H1 (cell line): Measurements from ENCODE around the gene ALK. TPM values are rescaled to one million over a fixed set of nuclear protein-coding genes. Genes with fewer than 3 reads are reported as not detected.

ENCODE experiments used
- CTCF ChIA-PET: fragments of 300-600 bp; sonication (Branson Sonifier 250); formaldehyde crosslinking; loops from one replicate; lab custom pipeline; 2021; ENCODE audit not compliant: partially characterized antibody; lab: Charles Lee
- POLR2A ChIA-PET: fragments of 300-600 bp; sonication (Branson Sonifier 250); formaldehyde crosslinking; loops from one replicate; lab custom pipeline; 2021; ENCODE audit warnings: inconsistent platforms; ENCODE audit not compliant: partially characterized antibody; lab: Charles Lee
- DNase-seq, 2 experiments: peaks; one replicate each; pipeline versions ENCODE4 v3.0.0 to v3.0.0-alpha.2; 2010 to 2022; ENCODE audit warnings: low spot score in 2 of 2, low read depth in 1 of 2, mixed read lengths in 1 of 2
- FAIRE-seq: peaks from 2 replicates; lab custom pipeline; 2011; peaks lifted over from hg19 to GRCh38; lab: Jason Lieb, UNC
- H2AFZ ChIP-seq: 2 replicates; pipeline ENCODE4 v1.8.1; 2012; ENCODE audit warnings: low read length, inconsistent platforms
- H2AK5ac ChIP-seq: 2 replicates; pipeline ENCODE4 v1.6.1; 2013; ENCODE audit warnings: low read depth, low read length
- H2BK120ac ChIP-seq: replicated peaks from 2 replicates; pipeline ENCODE3; 2013; ENCODE audit warnings: low read depth, low read length, inconsistent platforms
- H2BK12ac ChIP-seq: 2 replicates; pipeline ENCODE4 v1.6.1; 2013; ENCODE audit warnings: low read depth, low read length
- H2BK15ac ChIP-seq: 2 replicates; pipeline ENCODE4 v1.6.1; 2013; ENCODE audit warnings: low read length
- H2BK20ac ChIP-seq: 2 replicates; pipeline ENCODE4 v1.6.1; 2013; ENCODE audit warnings: low read length
- H2BK5ac ChIP-seq: 2 replicates; pipeline ENCODE4 v1.6.1; 2013; ENCODE audit warnings: low read depth, low read length
- H3K14ac ChIP-seq: 2 replicates; pipeline ENCODE4 v1.6.1; 2013; ENCODE audit warnings: inconsistent platforms; ENCODE audit not compliant: insufficient read length
- H3K18ac ChIP-seq: 2 replicates; pipeline ENCODE4 v1.6.1; 2013; ENCODE audit warnings: low read length; ENCODE audit errors: extremely low read depth
- H3K23ac ChIP-seq: 2 replicates; pipeline ENCODE4 v1.6.1; 2013; ENCODE audit warnings: inconsistent platforms; ENCODE audit not compliant: insufficient read length
- H3K23me2 ChIP-seq: 2 replicates; pipeline ENCODE4 v1.6.1; 2013; ENCODE audit warnings: low read depth, low read length
- H3K27ac ChIP-seq: 2 replicates; pipeline ENCODE4 v1.6.1; 2011; ENCODE audit warnings: low read depth, low read length, inconsistent platforms
- H3K27me3 ChIP-seq, 4 experiments: replicated peaks in 1 of 4; 1 replicate in 1 of 4; 2 replicates in 3 of 4; pipeline versions ENCODE4 v1.6.1 to v1.8.1; 2011 to 2013; ENCODE audit warnings: low read length in 3 of 4, mild to moderate bottlenecking in 3 of 4, inconsistent platforms in 2 of 4, mixed read lengths in 2 of 4, moderate library complexity in 1 of 4; ENCODE audit not compliant: control insufficient read depth in 3 of 4, insufficient read depth in 3 of 4; ENCODE audit errors: extremely low read depth in 1 of 4
- H3K36me3 ChIP-seq, 4 experiments: 2 replicates each; pipeline versions ENCODE4 v1.6.1 to v1.8.1; 2011 to 2013; ENCODE audit warnings: mild to moderate bottlenecking in 4 of 4, low read length in 3 of 4, moderate library complexity in 2 of 4, control low read depth in 1 of 4, inconsistent platforms in 1 of 4; ENCODE audit not compliant: insufficient read depth in 4 of 4, control insufficient read depth in 2 of 4
- H3K4ac ChIP-seq: replicated peaks from 2 replicates; pipeline ENCODE3; 2013; ENCODE audit warnings: low read length, low read depth, mixed read lengths, inconsistent platforms; ENCODE audit not compliant: insufficient read length
- H3K4me1 ChIP-seq, 4 experiments: replicated peaks in 1 of 4; 1 replicate in 1 of 4; 2 replicates in 3 of 4; pipeline versions ENCODE4 v1.6.1 to v1.8.1; 2011 to 2013; ENCODE audit warnings: low read length in 3 of 4, inconsistent platforms in 2 of 4, mixed read lengths in 1 of 4; ENCODE audit not compliant: insufficient read depth in 4 of 4, control insufficient read depth in 3 of 4
- H3K4me2 ChIP-seq, 2 experiments: 2 replicates each; pipeline versions ENCODE4 v1.6.1 to v1.8.1; 2011 to 2013; ENCODE audit warnings: low read depth in 2 of 2, low read length in 2 of 2, control low read depth in 1 of 2, inconsistent platforms in 1 of 2, mild to moderate bottlenecking in 1 of 2; ENCODE audit not compliant: insufficient read depth in 1 of 2
- H3K4me3 ChIP-seq, 4 experiments: fragments of 200-600, 300-600 bp in 1 of 4; sonication (generic), shearing (Covaris generic), sonication (Bioruptor Twin) in 1 of 4; 2 replicates each; pipeline versions ENCODE4 v1.5.1 to v1.8.1; 2011 to 2016; ENCODE audit warnings: low read length in 4 of 4, low read depth in 3 of 4, control low read depth in 2 of 4, inconsistent platforms in 2 of 4, mild to moderate bottlenecking in 2 of 4, mixed read lengths in 1 of 4, moderate library complexity in 1 of 4; ENCODE audit not compliant: insufficient read depth in 2 of 4; ENCODE audit errors: extremely low read depth in 1 of 4
- H3K56ac ChIP-seq: replicated peaks from 2 replicates; pipeline ENCODE3; 2013; ENCODE audit warnings: low read depth, mild to moderate bottlenecking, mixed read lengths, low read length, inconsistent platforms; ENCODE audit not compliant: insufficient read length
- H3K79me1 ChIP-seq: 2 replicates; pipeline ENCODE4 v1.6.1; 2013; ENCODE audit warnings: low read depth, low read length, control low read depth
- H3K79me2 ChIP-seq, 2 experiments: 2 replicates each; pipeline versions ENCODE4 v1.6.1 to v1.8.1; 2012 to 2013; ENCODE audit warnings: low read length in 2 of 2, mild to moderate bottlenecking in 2 of 2, inconsistent platforms in 1 of 2; ENCODE audit not compliant: insufficient read depth in 2 of 2, control insufficient read depth in 1 of 2
- H3K9ac ChIP-seq, 4 experiments: replicated peaks in 1 of 4; 1 replicate in 1 of 4; 2 replicates in 3 of 4; pipeline versions ENCODE4 v1.6.1 to v1.8.1; 2011 to 2013; ENCODE audit warnings: low read depth in 3 of 4, low read length in 3 of 4, control low read depth in 2 of 4, mild to moderate bottlenecking in 2 of 4, moderate library complexity in 2 of 4, inconsistent platforms in 1 of 4; ENCODE audit errors: extremely low read depth in 1 of 4
- H3K9me3 ChIP-seq, 2 experiments: 2 replicates each; pipeline versions ENCODE4 v1.6.1 to v1.8.1; 2012 to 2013; ENCODE audit warnings: mild to moderate bottlenecking in 2 of 2, moderate library complexity in 2 of 2, control low read depth in 1 of 2, inconsistent platforms in 1 of 2, low read depth in 1 of 2, low read length in 1 of 2, mixed read lengths in 1 of 2; ENCODE audit not compliant: insufficient read depth in 2 of 2
- H4K20me1 ChIP-seq, 2 experiments: replicated peaks in 1 of 2; 2 replicates each; pipeline versions ENCODE3 to v1.8.1; 2011 to 2013; ENCODE audit warnings: inconsistent platforms in 2 of 2, low read length in 2 of 2, mild to moderate bottlenecking in 1 of 2; ENCODE audit not compliant: insufficient read depth in 2 of 2, control insufficient read depth in 1 of 2
- H4K5ac ChIP-seq: 2 replicates; pipeline ENCODE4 v1.6.1; 2013; ENCODE audit warnings: low read length, low read depth, mixed read lengths, inconsistent platforms; ENCODE audit not compliant: insufficient read length
- H4K8ac ChIP-seq: 2 replicates; pipeline ENCODE4 v1.8.0; 2013; ENCODE audit warnings: mild to moderate bottlenecking, moderate library complexity, low read length, inconsistent platforms; ENCODE audit not compliant: insufficient read depth; ENCODE audit errors: extremely low read depth
- H4K91ac ChIP-seq: replicated peaks from 2 replicates; pipeline ENCODE3; 2013; ENCODE audit warnings: low read length, mixed read lengths, inconsistent platforms; ENCODE audit not compliant: insufficient read length
- CTCF ChIP-seq, 3 experiments: IDR thresholded peaks; 1 replicate in 2 of 3; 2 replicates in 1 of 3; pipeline versions ENCODE4 v1.5.1 to v1.6.1; 2011; ENCODE audit warnings: low read length in 3 of 3, mild to moderate bottlenecking in 3 of 3, inconsistent platforms in 2 of 3, low read depth in 1 of 3, moderate library complexity in 1 of 3; ENCODE audit not compliant: insufficient read depth in 1 of 3; ENCODE audit errors: control extremely low read depth in 1 of 3
- POLR2AphosphoS5 ChIP-seq: IDR thresholded peaks from 2 replicates; pipeline ENCODE4 v1.6.1; 2011; ENCODE audit warnings: low read depth, low read length
- RAD21 ChIP-seq, 2 experiments: IDR thresholded peaks in 1 of 2; conservative IDR thresholded peaks in 1 of 2; 2 replicates each; pipeline ENCODE4 v1.6.1; 2011; ENCODE audit warnings: low read depth in 2 of 2, low read length in 2 of 2, improper control_type of control experiment in 1 of 2, inconsistent platforms in 1 of 2, mild to moderate bottlenecking in 1 of 2, moderate library complexity in 1 of 2
- SP4 ChIP-seq: IDR thresholded peaks from 2 replicates; pipeline ENCODE4 v1.6.1; 2012; ENCODE audit warnings: low read length, inconsistent platforms
- ZNF274 ChIP-seq: IDR thresholded peaks from 2 replicates; pipeline ENCODE4 v1.7.0; 2012; ENCODE audit warnings: low read length, borderline replicate concordance; ENCODE audit errors: extremely low read depth
- WGBS, 2 experiments: shearing (Covaris generic) in 1 of 2; methylation state at CpG; one replicate each; pipeline versions ENCODE4 v1.1.6 to v1.1.7; 2013 to 2015; ENCODE audit warnings: low lambda C conversion rate in 2 of 2, mixed read lengths in 2 of 2, inconsistent platforms in 1 of 2, low coverage in 1 of 2, missing lambda C conversion rate in 1 of 2; ENCODE audit not compliant: insufficient replicate concordance in 2 of 2, insufficient coverage in 1 of 2, insufficient read length in 1 of 2; ENCODE audit errors: extremely low coverage in 1 of 2, missing lambda C conversion rate in 1 of 2; 5-methylcytosine and 5-hydroxymethylcytosine counted together
- polyA plus RNA-seq, 7 experiments: library from polyadenylated mRNA; depleted of rRNA in 3 of 7; stranded (reverse) in 5 of 7; unstranded in 2 of 7; fragments of >200 nt in 5 of 7; fragments of 200-250 nt in 2 of 7; gene quantifications; 1 replicate in 5 of 7; 2 replicates in 1 of 7; 4 replicates in 1 of 7; pipeline versions ENCODE4 v1.2.1 to v1.2.3, GENCODE V29; 2011 to 2013; ENCODE audit warnings: missing spikeins in 2 of 7, mixed read lengths in 2 of 7
- total RNA-seq: library from RNA; stranded (reverse); fragmentation: NEBNext Ultra II Directional; extraction: Animal tissue kit (Norgen Biotek cat#: 25700); gene quantifications from 2 replicates; pipeline ENCODE4 v1.2.1, GENCODE V29; 2021
- TF ChIP-seq, protein P1 (sequence below): IDR thresholded peaks from 2 replicates; pipeline ENCODE4 v1.6.1; 2012; ENCODE audit warnings: inconsistent platforms

The ALK gene
- total and polyA plus RNA-seq, 2 of the 8 experiments (the other 6 are each of a cell fraction or from before 2014, with no cell fraction given): 0.02 to 0.09 TPM

- H2BK12ac ChIP-seq: no peak overlapping the region
- H4K91ac ChIP-seq: no peak overlapping the region
- H2BK15ac ChIP-seq: no peak overlapping the region
- FAIRE-seq (no peak), DNase-seq (no peak)
- H3K23ac ChIP-seq: no peak overlapping the region
- no peak overlapping the region for H4K8ac ChIP-seq
- no peaks in the 10 kb centered on the region for H3K79me1 ChIP-seq
- H3K27ac ChIP-seq: no peak overlapping the region
- 90% methylated on average over 15 of the region's 15 CpGs; no CpG with 5 or more reads in 1 of the 2 experiments for WGBS, 2 experiments
- H3K79me2 ChIP-seq: no peaks in the 10 kb centered on the region
- 0 out of 7 replicates have a peak overlapping the region, but pooled peaks of 1 of the 4 experiments have one; percentile 10 for H3K9ac ChIP-seq
- no peak overlapping the region for H2BK20ac ChIP-seq
- H2AK5ac ChIP-seq: no peak overlapping the region
- no peak overlapping the region for H2AFZ ChIP-seq
- no peak overlapping the region for H2BK120ac ChIP-seq
- H3K4ac ChIP-seq: no peak overlapping the region
- H3K18ac ChIP-seq: no peak overlapping the region
- no peak overlapping the region for H3K14ac ChIP-seq
- no peaks in the 10 kb centered on the region for H3K36me3 ChIP-seq
- no peaks in the 10 kb centered on the region for H3K4me1 ChIP-seq
- no peak for TF ChIP-seq CTCF (IDR thresholded peaks at IDR 0.05; ENCODE audit: control extremely low read depth in 1 of 3, insufficient read depth in 1 of 3, low read depth in 1 of 3, low read length in 3 of 3)
- TF ChIP-seq ZNF274: no peak
- no peak for TF ChIP-seq SP4
- TF ChIP-seq, protein P1, sequence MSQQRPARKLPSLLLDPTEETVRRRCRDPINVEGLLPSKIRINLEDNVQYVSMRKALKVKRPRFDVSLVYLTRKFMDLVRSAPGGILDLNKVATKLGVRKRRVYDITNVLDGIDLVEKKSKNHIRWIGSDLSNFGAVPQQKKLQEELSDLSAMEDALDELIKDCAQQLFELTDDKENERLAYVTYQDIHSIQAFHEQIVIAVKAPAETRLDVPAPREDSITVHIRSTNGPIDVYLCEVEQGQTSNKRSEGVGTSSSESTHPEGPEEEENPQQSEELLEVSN: peak; percentile 37; the same call in 1 of the 2 replicates
- no peak for TF ChIP-seq RAD21 (IDR thresholded peaks at IDR 0.05 in 1 of 2, conservative IDR thresholded peaks at IDR 0.05 in 1 of 2; ENCODE audit: low read depth in 2 of 2, low read length in 2 of 2)
- TF ChIP-seq POLR2AphosphoS5: no peak
- H3K23me2 ChIP-seq: no peaks in the 10 kb centered on the region
- H3K4me3 ChIP-seq: no peak overlapping the region
- CTCF ChIA-PET: interaction anchor here (0.6 to 2.9 kb wide), 37 partner anchors 9 to 926 kb away, joined by 3 to 15 read pairs (median 3); partner anchors contain the start of gene ALK
- no peak overlapping the region for H3K56ac ChIP-seq
- no peak overlapping the region for H3K4me2 ChIP-seq
- no peak overlapping the region for H4K5ac ChIP-seq
- H2BK5ac ChIP-seq: no peak overlapping the region
- no peaks in the 10 kb centered on the region for H4K20me1 ChIP-seq
- no peaks in the 10 kb centered on the region for H3K9me3 ChIP-seq
- no peaks in the 10 kb centered on the region for H3K27me3 ChIP-seq
- POLR2A ChIA-PET: no interaction called here
These were observed 682.0 kb downstream of the ALK start for GRCh38 chr2:29239209-29239960.
